Measurements from ENCODE around the gene POLE.

GRCh38 chr12:132661972-132662371 lies 25.2 kb downstream of the POLE start:
- TF ChIP-seq CTCF (IDR thresholded peaks at IDR 0.05; ENCODE audit: poor library complexity): no peak
- no peak for TF ChIP-seq EZH2 (IDR thresholded peaks at IDR 0.05; ENCODE audit: borderline replicate concordance)
- TF ChIP-seq EZH2phosphoT487 (IDR thresholded peaks at IDR 0.05; ENCODE audit: low read depth, severe bottlenecking, unreplicated experiment): no peak

Data from hepatocyte (in vitro differentiated cells).